GM18505 (cell line): ENCODE measurements around the gene ALKBH8.
"Not testable (repeated sequence)": the region's sequence is repeated elsewhere in the genome, so short reads cannot be mapped to it uniquely, and the experiment has no call there.

Source experiments
- ATAC-seq: cut with Tn5 transposase; IDR thresholded peaks from one replicate; pipeline ENCODE4 v1.9.1; 2021; ENCODE audit not compliant: unreplicated experiment
- POLR2A ChIP-seq: IDR thresholded peaks from 4 replicates; pipeline ENCODE4 v1.6.1; 2011; ENCODE audit warnings: borderline replicate concordance; ENCODE audit not compliant: insufficient read depth, insufficient read length; ENCODE audit errors: extremely low read depth

Gene ALKBH8

GRCh38 chr11:107591378-107592230, 26.1 kb upstream of the ALKBH8 start:
- no peak for TF ChIP-seq POLR2A
- peak; percentile 27 for ATAC-seq

DNA sequence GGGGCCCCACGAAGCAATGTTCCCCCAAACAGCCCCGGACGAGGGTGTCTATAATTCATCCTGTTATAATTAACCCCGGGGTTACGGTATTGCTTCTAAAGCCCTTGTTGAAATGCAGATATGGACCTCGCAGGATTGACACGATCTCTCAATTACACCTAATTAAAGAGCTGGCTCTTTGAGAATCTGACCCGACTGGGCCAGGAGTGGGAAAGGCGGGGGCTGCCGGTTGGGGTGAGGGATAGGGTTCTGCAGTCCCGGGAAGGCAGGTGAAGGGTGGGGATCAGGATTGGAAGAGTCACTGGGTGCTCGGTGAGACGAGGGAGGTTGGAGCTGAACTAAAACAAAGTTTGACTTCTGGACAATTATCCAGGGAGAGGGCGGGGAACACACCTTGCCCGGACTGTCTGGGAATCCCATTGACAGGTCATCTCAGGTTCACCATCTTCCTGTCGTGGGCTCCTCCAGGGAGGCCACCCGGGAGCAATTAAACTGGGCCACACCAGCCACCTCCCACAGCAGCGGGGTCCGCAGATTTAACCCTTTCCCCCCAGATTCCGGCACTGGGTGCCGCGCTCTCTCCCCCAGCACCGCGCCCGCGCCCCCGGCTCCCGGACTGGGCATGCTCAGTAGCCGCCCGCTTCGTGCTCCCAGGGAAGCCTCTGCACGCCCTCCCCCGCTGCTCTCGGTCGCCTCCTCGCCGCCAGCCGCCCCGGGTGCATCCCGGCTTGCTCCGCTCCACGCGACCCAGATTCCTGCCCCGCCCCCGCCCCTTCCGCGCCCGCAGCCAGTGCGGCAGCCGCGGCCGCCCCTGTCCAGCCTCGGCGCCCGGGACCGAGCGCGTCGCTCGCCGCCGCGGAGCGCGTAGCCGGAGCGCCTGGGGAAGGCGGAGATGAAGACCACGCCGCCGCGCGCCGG, 25.2 kb upstream of the ALKBH8 start, which contains the start of gene ELMOD1:
Gene ELMOD1, plus strand, starts transcription at position 688 of the 918 bp plus-strand sequence. CDS start 27,043 bp downstream, outside the sequence.
- peak; percentile 55 for ATAC-seq
- no peak for TF ChIP-seq POLR2A

- no peak for ATAC-seq
- no peak for TF ChIP-seq POLR2A
These were observed 21.9 kb upstream of the ALKBH8 start for GRCh38 chr11:107587306-107587979.

- no peak for TF ChIP-seq POLR2A
- no peak for ATAC-seq
These were observed 18.2 kb upstream of the ALKBH8 start for GRCh38 chr11:107583629-107584195.

- TF ChIP-seq POLR2A = no peak
- ATAC-seq = no peak
These were observed 15.6 kb upstream of the ALKBH8 start for GRCh38 chr11:107581147-107581546.

GRCh38 chr11:107579169-107579568, 13.6 kb upstream of the ALKBH8 start:
- not testable (repeated sequence) for ATAC-seq

DNA sequence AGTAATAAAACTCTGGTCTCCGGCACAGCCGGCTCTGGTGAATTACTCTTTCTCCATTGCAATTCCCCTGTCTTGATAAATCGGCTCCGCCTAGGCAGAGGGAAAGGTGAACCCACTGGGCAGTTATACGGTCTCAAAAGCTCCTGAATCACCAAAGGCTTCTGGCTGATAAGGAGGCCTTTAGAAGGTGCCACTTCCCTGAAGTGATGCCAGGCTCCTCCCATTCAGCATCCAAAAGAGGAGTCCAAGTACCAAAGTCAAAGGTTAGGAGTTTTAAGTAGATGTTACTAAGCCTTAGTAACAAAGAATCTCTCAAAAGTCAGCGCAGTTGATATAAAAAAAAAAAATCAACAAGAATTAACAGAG, 11.8 kb upstream of the ALKBH8 start:
- no peak for TF ChIP-seq POLR2A
- ATAC-seq = no peak

GRCh38 chr11:107576497-107577345, 11.2 kb upstream of the ALKBH8 start:
- ATAC-seq = not testable (repeated sequence)

- ATAC-seq = no peak
- TF ChIP-seq POLR2A = no peak
These were observed 7.9 kb upstream of the ALKBH8 start for GRCh38 chr11:107573438-107573837.

DNA sequence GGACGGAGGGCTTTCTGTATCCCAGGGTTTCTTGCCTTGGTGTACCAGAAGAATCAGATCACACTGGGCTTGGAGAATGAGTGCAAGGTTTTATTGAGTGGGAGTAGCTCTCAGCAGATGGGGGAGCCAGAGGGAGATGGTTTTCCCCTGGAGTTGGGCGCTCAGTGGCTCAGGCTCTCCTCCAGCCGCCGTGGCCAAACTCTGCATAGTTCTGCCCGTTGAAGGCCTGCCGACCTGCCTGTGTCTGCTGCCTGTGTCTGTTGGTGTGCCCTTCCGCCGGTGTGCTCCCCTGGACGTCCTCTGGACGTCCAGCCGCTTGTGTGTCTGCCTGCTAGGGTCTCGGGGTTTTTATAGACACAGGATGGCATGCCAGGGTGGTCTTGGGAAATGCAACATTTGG, 4.5 kb upstream of the ALKBH8 start:
- ATAC-seq = no peak
- TF ChIP-seq POLR2A = no peak

DNA sequence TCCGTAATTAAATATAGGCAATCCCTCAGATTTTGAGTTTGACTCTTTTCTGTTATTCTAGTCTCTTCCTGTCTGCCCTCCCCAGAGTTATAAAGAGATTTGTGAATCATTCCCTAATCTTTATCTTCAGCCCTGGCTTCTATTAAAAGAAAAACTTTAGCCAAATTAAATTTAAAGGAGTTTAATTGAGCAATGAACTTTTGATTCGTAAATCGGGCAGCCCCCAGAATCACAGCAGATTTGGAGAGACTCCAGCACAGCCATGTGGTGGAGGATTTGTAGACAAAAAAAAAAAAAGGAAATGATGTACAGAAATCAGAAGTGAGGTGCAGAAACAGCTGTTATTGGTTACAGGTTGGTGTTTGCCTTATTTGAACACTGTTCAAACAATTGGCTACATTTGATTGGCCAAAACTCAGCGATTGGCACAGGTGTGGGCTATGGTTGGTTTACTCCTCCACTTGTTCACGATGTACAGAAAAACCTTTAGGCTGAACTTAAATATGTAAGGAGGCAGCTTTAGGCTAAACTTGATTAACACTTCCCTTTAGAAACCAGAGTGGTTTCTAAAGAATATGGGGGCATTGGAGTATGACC, 2.3 kb upstream of the ALKBH8 start:
- TF ChIP-seq POLR2A = no peak
- ATAC-seq = no peak

GRCh38 chr11:107566569-107566968, 1.0 kb upstream of the ALKBH8 start:
- no peak for ATAC-seq
- no peak for TF ChIP-seq POLR2A

GRCh38 chr11:107565955-107566501, 493 bp upstream of the ALKBH8 start:
- not testable (repeated sequence) for ATAC-seq
